Inferior parietal cortex (tissue), 1 donor: ENCODE measurements around the gene KIR3DL1.
"Not testable (repeated sequence)": the region's sequence is repeated elsewhere in the genome, so short reads cannot be mapped to it uniquely, and the experiment has no call there.

Source experiments
- DNase-seq: peaks from one replicate; pipeline ENCODE4 v3.0.0-alpha.2; 2016; ENCODE audit errors: extremely low spot score

The KIR3DL1 gene

GRCh38 chr19:54816251-54816650 lies at the start of gene KIR3DL1:
Gene KIR3DL1, plus strand, starts transcription at chr19:54816468.
- not testable (repeated sequence) for DNase-seq

GRCh38 chr19:54769646-54770045 lies 46.6 kb upstream of the KIR3DL1 start, which contains the start of gene KIR2DL1:
Gene KIR2DL1, plus strand, starts transcription at chr19:54769793. Its CDS starts 58 bp downstream, at chr19:54769851.
- not testable (repeated sequence) for DNase-seq

- DNase-seq = not testable (repeated sequence)
These were observed 45.8 kb upstream of the KIR3DL1 start for GRCh38 chr19:54770511-54770910.

- DNase-seq = not testable (repeated sequence)
These were observed 45.0 kb upstream of the KIR3DL1 start for GRCh38 chr19:54771018-54771960.

- DNase-seq = not testable (repeated sequence)
These were observed 43.6 kb upstream of the KIR3DL1 start for GRCh38 chr19:54772666-54773065.

GRCh38 chr19:54775095-54775815 lies 41.0 kb upstream of the KIR3DL1 start:
- not testable (repeated sequence) for DNase-seq

- DNase-seq = not testable (repeated sequence)
These were observed 40.4 kb upstream of the KIR3DL1 start for GRCh38 chr19:54775830-54776229.

GRCh38 chr19:54777851-54778250 lies 38.4 kb upstream of the KIR3DL1 start:
- not testable (repeated sequence) for DNase-seq

GRCh38 chr19:54778896-54779295 lies 37.4 kb upstream of the KIR3DL1 start:
- not testable (repeated sequence) for DNase-seq

- DNase-seq = not testable (repeated sequence)
These were observed 33.4 kb upstream of the KIR3DL1 start for GRCh38 chr19:54782916-54783315.

GRCh38 chr19:54786091-54786723 lies 30.1 kb upstream of the KIR3DL1 start:
- DNase-seq = not testable (repeated sequence)

GRCh38 chr19:54788154-54788553 lies 28.1 kb upstream of the KIR3DL1 start:
- DNase-seq = not testable (repeated sequence)

- no peak for DNase-seq
These were observed 25.6 kb upstream of the KIR3DL1 start for GRCh38 chr19:54790711-54791110.

GRCh38 chr19:54791476-54791875 lies 24.8 kb upstream of the KIR3DL1 start:
- no peak for DNase-seq

- no peak for DNase-seq
These were observed 23.5 kb upstream of the KIR3DL1 start for GRCh38 chr19:54792814-54793213.

- DNase-seq = no peak
These were observed 20.5 kb upstream of the KIR3DL1 start for GRCh38 chr19:54795758-54796157.

- DNase-seq = no peak
These were observed 12.9 kb upstream of the KIR3DL1 start, which contains the start of gene KIR2DL4 for GRCh38 chr19:54803410-54803809. Gene KIR2DL4, plus strand, starts transcription at chr19:54803610. Its CDS starts 42 bp downstream, at chr19:54803652.

GRCh38 chr19:54804101-54804500 lies 12.2 kb upstream of the KIR3DL1 start:
- DNase-seq = no peak

GRCh38 chr19:54804571-54804970 lies 11.7 kb upstream of the KIR3DL1 start:
- DNase-seq = no peak

- no peak for DNase-seq
These were observed 10.4 kb upstream of the KIR3DL1 start for GRCh38 chr19:54805665-54806515.

GRCh38 chr19:54806516-54806838 lies 9.8 kb upstream of the KIR3DL1 start:
- no peak for DNase-seq
